NCI-H526 treated with DMSO at 0.1 percent for 48 hours (cell line): ENCODE results near the gene ANKRD33B.
A peak's percentile ranks its signal among the peaks of the same experiment; 100 is the strongest.
"Not testable (repeated sequence)": the region's sequence is repeated elsewhere in the genome, so short reads cannot be mapped to it uniquely, and the experiment has no call there.

Experiments
- DNase-seq: peaks from one replicate; lab custom pipeline; 2025; lab: John Stamatoyannopoulos, UW

Gene ANKRD33B

DNA sequence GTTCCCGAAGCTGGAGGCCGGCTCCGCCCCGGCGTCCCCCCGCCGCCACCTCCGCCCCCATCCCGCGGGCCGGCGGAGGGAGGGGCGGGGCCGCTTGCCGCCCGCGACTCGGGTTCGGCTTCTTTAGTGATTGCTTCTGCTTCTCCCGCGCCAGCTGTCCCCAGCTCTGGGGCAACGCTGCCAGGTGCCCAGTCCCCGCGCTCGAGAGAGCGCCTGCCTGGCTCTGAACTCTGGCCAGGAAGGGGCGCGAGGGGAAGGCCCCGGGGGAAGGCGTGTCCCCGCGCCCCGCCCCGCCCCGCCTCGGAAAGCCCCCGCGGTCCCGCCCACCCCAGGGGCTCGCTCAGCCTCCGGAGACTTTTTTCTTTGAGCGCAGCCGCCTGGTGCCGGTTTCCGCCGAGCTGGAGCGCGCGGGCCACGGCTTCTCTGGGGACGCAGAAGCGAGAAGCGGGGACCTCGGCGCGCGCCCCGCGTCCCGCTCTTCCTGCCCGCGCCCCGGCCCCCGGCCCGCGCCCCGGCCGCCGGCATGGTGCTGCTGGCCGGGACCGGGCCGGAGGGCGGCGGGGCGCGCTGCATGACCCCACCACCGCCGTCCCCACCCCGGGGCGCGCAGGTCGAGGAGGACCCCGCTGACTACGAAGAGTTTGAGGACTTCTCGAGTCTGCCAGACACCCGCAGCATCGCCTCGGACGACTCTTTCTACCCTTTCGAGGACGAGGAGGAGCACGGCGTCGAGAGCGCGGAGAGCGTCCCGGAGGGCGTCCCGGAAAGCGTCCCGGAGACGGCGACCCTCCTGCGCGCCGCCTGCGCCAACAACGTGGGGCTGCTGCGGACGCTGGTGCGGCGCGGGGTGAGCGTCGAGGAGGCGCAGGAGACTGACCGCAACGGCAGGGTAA is at the start of gene ANKRD33B:
Gene ANKRD33B, plus strand, starts transcription at position 126 of the 893 bp plus-strand sequence. Its CDS starts 398 bp downstream, at position 524.
- peak; percentile 84 for DNase-seq

- not testable (repeated sequence) for DNase-seq
These were observed 49.3 kb upstream of the ANKRD33B start for GRCh38 chr5:10514572-10514971.

DNA sequence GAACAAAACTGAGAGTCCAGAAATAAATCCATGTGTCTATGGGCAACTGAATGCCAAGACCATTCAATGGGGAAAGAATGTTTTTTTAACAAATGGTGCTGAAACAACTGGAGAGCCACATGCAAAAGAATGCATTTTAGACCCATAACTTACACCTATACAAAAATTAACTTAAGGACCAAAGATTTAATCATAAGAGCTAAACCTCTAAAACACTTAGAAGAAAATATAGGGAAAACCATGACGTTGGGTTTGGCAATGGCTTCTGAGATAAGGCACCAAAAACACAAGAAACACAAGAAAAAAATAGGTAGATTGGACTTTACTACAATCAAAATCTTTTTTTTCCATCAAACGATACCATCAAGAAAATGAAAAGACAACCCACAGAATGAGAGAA is 48.4 kb upstream of the ANKRD33B start:
- DNase-seq, result no peak

- no peak for DNase-seq
These were observed 45.5 kb upstream of the ANKRD33B start for GRCh38 chr5:10518347-10518746.

- DNase-seq, result peak; percentile 37
These were observed 44.1 kb upstream of the ANKRD33B start for GRCh38 chr5:10519729-10520128.

DNA sequence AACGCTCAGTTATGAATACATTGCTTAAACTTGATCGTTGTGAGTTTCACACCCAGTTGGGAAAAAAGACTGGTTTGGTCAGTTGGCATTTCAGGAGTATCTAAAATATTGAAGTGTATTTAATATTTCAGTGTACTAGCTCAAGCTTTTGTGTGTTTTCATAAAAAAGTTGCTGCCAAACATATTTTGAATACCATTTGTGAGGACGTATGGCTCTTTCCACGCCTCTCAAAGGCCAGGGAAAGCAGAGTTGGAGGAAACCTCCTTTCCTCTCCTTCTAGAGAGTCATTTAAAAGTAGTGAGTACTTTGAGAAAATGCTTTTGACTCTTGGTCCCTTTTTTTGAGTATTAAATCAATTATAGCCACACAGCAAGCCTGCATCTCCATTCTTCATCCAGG is 43.2 kb upstream of the ANKRD33B start:
- no peak for DNase-seq

GRCh38 chr5:10521466-10522223 is 42.2 kb upstream of the ANKRD33B start:
- DNase-seq, result no peak

GRCh38 chr5:10522224-10522611 is 41.7 kb upstream of the ANKRD33B start:
- DNase-seq, result no peak

GRCh38 chr5:10524376-10525123 is 39.3 kb upstream of the ANKRD33B start:
- peak; percentile 78 for DNase-seq

DNA sequence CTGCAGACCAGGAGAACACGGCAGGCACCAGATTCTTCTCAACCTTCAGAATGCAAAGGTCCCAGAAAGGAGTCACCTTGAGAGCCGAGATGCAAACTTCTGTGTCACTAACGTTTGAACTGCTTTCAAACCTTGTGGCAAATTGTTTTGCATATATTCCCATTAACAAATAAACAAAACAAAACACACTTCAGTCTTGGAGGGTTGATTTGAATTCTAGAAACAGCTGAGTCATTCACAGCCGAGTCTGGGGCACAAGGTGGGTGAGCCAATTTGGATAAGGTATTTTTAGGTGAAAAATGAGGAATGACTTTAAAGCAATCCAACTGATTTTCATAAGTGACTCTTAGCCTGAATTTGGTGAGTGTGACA is 38.8 kb upstream of the ANKRD33B start:
- peak; percentile 95 for DNase-seq

GRCh38 chr5:10527281-10527950 is 36.5 kb upstream of the ANKRD33B start:
- DNase-seq, result no peak

GRCh38 chr5:10528056-10528816 is 35.6 kb upstream of the ANKRD33B start:
- peak; percentile 91 for DNase-seq

DNA sequence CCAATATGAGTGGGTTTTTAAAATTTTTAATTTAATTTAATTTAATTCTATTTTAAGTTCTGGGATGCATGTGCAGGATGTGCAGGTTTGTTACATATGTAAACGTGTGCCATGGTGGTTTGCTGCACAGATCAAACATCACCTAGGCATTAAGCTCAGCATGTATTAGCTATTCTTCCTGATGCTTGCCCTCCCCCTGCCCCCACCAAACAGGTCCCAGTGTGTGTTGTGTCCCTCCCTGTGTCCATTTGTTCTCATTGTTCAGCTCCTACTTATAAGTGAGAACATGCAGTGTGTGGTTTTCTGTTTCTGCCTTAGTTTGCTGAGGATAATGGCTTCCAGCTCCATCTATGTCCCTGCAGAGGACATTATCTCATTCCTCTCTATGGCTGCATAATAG is 35.0 kb upstream of the ANKRD33B start:
- no peak for DNase-seq

DNA sequence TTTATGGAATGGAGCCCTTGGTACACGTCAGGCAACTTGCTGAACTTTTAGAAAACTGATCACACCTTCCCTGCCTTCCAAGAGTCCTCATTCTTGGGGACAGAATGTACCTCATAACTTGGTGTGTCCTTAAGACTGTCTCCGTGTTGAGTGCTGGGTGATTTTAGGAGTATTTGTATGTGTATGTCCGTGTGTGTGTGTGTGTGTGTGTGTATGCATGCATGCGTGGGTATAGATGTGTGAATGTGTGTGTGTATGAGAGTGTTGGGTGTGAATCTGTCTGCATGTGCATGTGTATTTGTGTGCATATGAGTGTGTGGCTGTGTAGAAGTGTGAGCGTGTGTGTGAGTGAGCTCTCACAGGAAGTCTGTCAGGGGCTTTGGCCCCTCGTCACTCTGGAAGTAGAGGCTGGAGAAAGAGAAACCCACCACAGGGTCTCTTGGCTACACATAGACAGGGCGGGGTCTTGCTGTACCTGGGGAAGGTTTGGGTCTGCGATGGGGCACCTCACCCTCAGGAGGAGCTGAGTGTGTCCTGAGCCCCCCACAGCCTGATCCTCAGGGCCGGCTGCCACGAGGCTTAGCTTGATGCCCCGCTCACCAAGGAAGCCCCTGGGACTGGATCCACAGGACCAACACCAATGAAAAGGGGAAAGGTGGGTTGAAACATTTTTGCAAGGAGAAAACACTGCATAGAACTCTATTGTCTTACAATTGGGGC is 33.1 kb upstream of the ANKRD33B start:
- no peak for DNase-seq

DNA sequence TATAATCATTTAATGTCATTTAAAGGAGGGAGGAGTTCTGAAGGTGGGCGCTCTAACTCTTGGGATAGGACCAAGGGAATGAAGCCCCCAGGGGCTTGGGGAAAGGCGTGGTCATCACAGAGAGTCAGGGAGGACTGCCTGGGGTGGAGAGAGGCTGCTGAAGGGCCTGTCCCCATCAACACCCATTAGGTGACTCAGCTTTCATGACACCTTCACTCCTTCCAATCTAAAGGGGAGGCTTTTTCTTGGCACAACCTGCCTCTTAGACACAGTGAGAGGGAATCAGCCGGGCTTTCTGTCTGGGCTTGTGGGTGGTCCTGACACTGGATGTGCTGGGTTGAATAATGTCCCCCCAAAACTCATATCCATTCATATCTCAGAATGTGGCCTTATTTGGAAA is 31.4 kb upstream of the ANKRD33B start:
- DNase-seq, result no peak

DNA sequence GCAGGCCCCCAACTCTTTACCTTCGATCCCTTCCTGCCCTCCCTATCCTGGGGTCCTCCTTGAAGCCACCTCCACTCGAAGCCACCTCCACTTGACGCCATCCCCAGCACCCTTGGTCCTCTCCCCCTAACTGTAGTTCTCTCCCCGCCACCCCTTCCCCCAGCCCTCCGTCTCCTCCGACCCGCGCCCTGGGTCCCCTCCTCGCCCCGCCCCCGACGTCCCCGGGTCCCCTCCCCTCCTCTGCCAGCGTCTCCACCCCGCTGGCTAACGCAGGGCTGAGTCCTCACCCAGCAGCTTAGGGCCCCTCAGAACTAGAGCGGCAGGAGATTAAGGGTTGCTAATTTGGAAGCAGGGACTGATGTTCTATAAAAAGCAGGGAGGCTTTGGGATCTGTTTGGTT is 30.6 kb upstream of the ANKRD33B start:
- no peak for DNase-seq

DNA sequence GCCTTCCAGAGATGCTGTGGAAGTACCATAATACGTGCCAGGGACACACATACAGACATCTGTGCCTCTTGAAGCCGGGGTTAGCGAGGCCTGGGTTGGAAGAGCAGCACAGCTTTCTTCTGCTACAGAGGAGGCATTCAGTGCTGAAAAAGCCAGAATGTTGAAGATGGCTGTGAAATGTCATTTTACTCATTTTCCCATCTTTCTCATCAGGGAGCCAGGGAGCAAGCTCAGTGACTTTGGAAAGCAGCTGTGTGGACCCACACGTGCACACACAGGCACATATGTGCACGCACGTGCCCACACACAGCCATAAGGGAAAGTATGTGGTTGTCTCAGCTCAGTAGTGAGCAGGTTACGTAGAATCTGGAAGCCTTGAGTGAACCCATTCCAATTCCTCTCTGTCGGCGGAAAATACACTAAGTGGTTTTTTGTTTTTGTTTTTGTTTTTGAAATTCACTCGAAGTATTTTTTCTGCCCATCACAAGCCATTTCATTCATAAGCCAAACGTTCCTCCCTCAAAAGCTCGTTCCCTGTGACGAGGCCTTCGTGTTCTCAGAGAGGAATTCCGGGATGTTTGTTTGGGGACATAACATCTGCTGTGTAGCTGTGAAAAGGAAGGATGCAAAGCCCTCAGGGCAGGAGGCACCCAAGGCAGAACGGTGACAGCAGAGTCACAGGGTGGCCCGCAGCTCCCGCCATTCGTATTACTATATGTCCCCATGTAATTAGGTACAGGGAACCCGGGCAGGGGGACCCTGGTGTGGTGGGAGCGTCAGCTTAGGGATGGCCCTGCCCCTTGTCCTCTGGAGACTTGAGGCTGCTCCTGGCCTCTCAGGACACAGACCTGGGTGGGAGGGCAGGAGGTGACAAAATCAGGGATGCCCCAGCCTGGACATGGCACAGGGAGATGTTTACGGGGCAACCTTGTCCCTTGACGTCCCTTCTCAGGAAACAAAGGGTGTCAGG is 29.0 kb upstream of the ANKRD33B start:
- DNase-seq, result no peak

- peak; percentile 11 for DNase-seq
These were observed 27.4 kb upstream of the ANKRD33B start for GRCh38 chr5:10536511-10536910.

- DNase-seq, result peak; percentile 52
These were observed 26.8 kb upstream of the ANKRD33B start for GRCh38 chr5:10536931-10537579.
